ENCODE results near the gene CELF5.

CELF5 gene

GRCh38 chr19:3319643-3320353, 95.3 kb downstream of the CELF5 start:
- H3K4me1 ChIP-seq = no peaks in the 10 kb centered on the region
- no peak overlapping the region for H3K4me3 ChIP-seq (ENCODE audit: low read depth, low read length)
- no peak for DNase-seq
- no peak for TF ChIP-seq CTCF (IDR thresholded peaks at IDR 0.05; ENCODE audit: low read depth, low read length)
- peaks cover 14% of the 10 kb centered on the region for H3K27me3 ChIP-seq
- H3K36me3 ChIP-seq = no peaks in the 10 kb centered on the region
- no peaks in the 10 kb centered on the region for H3K9me3 ChIP-seq

DNA sequence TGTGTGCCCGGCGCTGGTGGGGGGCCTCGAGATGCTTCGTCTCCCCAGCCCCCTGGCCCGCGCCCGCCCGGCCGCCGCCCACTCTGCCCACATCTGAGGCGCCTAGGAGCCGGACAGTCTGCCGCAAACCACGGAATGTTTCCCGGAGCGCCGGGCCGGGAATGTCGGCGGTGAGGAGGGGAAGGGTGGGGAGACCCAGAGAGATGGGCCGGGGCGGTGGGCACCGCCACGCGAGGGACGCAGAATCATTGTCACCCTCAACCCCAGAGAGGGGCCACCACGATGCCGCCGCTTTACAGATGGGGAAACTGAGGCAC, 95.9 kb downstream of the CELF5 start:
- no peak for DNase-seq
- Histone ChIP-seq H3K27me3 (peaks cover 14% of the 10 kb centered on the region), H3K9me3 (no peaks in the 10 kb centered on the region), H3K4me3 (ENCODE audit: low read depth, low read length) (no peak overlapping the region), H3K36me3 (no peaks in the 10 kb centered on the region), H3K4me1 (no peaks in the 10 kb centered on the region)
- no peak for TF ChIP-seq CTCF (IDR thresholded peaks at IDR 0.05; ENCODE audit: low read depth, low read length)

- Histone ChIP-seq H3K27me3 (peaks cover 14% of the 10 kb centered on the region), H3K4me3 (ENCODE audit: low read depth, low read length) (no peak overlapping the region), H3K4me1 (no peaks in the 10 kb centered on the region), H3K36me3 (no peaks in the 10 kb centered on the region), H3K9me3 (no peaks in the 10 kb centered on the region)
- no peak for DNase-seq
- TF ChIP-seq CTCF (IDR thresholded peaks at IDR 0.05; ENCODE audit: low read depth, low read length) = no peak
These were observed 96.4 kb downstream of the CELF5 start for GRCh38 chr19:3320853-3321252.

DNA sequence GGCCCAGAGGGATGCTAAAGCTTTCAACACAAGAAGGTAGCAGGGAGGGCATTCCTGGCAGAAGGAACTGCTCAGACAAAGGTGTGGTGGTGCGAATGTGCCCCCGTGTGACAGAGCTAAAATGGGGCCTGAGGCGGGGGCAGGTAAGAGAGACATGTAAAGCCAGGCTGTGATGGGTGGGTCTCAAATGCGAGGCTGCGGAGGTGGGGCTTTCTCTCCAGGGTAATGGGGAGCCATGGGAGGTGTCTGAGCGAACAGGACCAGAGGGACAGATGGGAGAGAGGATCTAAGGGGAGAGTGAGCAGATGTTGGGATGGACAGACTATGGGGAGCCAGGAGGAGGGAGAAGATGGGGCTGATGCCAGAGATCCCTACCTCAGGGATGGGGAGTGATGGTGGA, 97.2 kb downstream of the CELF5 start:
- H3K9me3 ChIP-seq = no peaks in the 10 kb centered on the region
- TF ChIP-seq CTCF (IDR thresholded peaks at IDR 0.05; ENCODE audit: low read depth, low read length) = no peak
- DNase-seq = no peak
- H3K4me1 ChIP-seq = no peaks in the 10 kb centered on the region
- no peak overlapping the region for H3K4me3 ChIP-seq (ENCODE audit: low read depth, low read length)
- peaks cover 14% of the 10 kb centered on the region for H3K27me3 ChIP-seq
- H3K36me3 ChIP-seq = no peaks in the 10 kb centered on the region

GRCh38 chr19:3322199-3322978, 97.9 kb downstream of the CELF5 start:
- no peaks in the 10 kb centered on the region for H3K36me3 ChIP-seq
- no peaks in the 10 kb centered on the region for H3K4me1 ChIP-seq
- H3K9me3 ChIP-seq = no peaks in the 10 kb centered on the region
- DNase-seq = no peak
- H3K4me3 ChIP-seq (ENCODE audit: low read depth, low read length) = no peak overlapping the region
- H3K27me3 ChIP-seq = peaks cover 14% of the 10 kb centered on the region
- TF ChIP-seq CTCF (IDR thresholded peaks at IDR 0.05; ENCODE audit: low read depth, low read length) = no peak

- no peaks in the 10 kb centered on the region for H3K4me1 ChIP-seq
- no peak for DNase-seq
- H3K36me3 ChIP-seq = no peaks in the 10 kb centered on the region
- no peak for TF ChIP-seq CTCF (IDR thresholded peaks at IDR 0.05; ENCODE audit: low read depth, low read length)
- H3K4me3 ChIP-seq (ENCODE audit: low read depth, low read length) = no peak overlapping the region
- no peaks in the 10 kb centered on the region for H3K9me3 ChIP-seq
- peaks cover 14% of the 10 kb centered on the region for H3K27me3 ChIP-seq
These were observed 98.6 kb downstream of the CELF5 start for GRCh38 chr19:3323026-3323425.

Measured in BE2C (cell line).